ENCODE results near the gene CCDC81.

- TF ChIP-seq JUNB (IDR thresholded peaks at IDR 0.05) = no peak
- no peak for TF ChIP-seq RFX5 (IDR thresholded peaks at IDR 0.05)
- no peak for TF ChIP-seq CTCF (IDR thresholded peaks at IDR 0.05)
- TF ChIP-seq EP300 (IDR thresholded peaks at IDR 0.05) = no peak
- no peak for TF ChIP-seq CHD2 (IDR thresholded peaks at IDR 0.05; ENCODE audit: low read length, partially characterized antibody)
- TF ChIP-seq POLR2A (IDR thresholded peaks at IDR 0.05; ENCODE audit: low read length) = no peak
- no peak for TF ChIP-seq ESRRA (IDR thresholded peaks at IDR 0.05; ENCODE audit: borderline replicate concordance, low read length)
- no peak for TF ChIP-seq RAD21 (conservative IDR thresholded peaks at IDR 0.05 in 1 of 2, IDR thresholded peaks at IDR 0.05 in 1 of 2)
- TF ChIP-seq RNF2 (IDR thresholded peaks at IDR 0.05; ENCODE audit: borderline replicate concordance, low read depth) = no peak
These were observed 73.2 kb downstream of the CCDC81 start for GRCh38 chr11:86447763-86448480.
